Central memory CD4-positive, alpha-beta T cell (primary cell): ENCODE measurements around the gene HADHA.
"Not testable (repeated sequence)": the region's sequence is repeated elsewhere in the genome, so short reads cannot be mapped to it uniquely, and the experiment has no call there.

Experiments
- DNase-seq: peaks from one replicate; pipeline ENCODE4 v3.0.0; 2022
- total RNA-seq, 3 experiments: gene quantifications; one replicate each; lab custom pipeline; 2026; lab: John Stamatoyannopoulos, UW

Gene HADHA
- total RNA-seq: 76.2 to 173 (median 166) reads per million in 3 experiments

DNA sequence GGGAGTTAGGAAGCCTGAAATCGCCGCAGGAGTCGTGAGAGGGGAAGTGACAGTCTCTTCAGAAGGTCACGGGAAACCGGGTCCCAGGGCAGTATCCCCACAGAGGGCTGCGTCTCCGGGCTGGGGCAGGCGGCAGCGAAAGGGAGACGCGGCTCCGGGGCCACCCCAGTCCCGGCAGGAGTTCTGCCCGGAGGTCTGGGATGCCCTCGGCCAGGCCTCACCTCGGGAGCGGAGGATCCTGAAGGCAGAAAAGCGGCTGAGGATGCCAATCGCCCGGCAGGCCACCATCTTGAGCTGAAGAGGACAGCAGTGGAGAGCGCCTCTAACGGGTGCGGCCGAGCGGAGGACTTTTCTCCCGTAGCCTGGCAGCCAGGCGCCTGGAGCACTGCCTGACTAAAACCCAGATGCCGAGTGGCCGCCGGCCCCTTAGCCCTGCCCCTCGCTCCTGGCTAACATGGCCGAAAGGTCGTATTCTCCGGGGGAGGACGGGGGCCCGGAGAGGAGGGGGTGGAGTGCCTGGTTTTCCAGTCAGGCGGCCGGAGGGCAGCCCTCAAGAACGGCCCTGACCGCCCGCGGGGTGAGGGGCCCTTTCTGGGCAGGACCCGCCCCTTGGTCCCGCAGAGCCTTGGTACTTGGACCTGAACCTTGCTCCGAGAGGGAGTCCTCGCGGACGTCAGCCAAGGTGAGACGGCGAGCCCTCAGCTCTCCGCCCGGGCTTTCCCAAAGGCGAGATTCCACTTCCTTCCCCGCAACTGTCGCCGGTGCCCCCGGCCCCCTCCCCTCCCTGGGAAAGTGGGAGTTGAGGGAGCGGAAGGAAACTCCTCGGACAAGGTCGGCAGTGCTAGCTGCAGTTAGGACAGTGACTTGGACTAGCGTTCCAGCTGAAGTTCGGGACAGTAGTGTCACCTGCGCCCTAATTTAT, at the start of gene HADHA, which contains the start of gene HADHB:
Gene HADHA (minus strand): TSS at position 324 of the 922 bp plus-strand sequence. CDS start 36 bp downstream, at position 288.
Gene HADHB (plus strand): TSS at position 631 of the 922 bp plus-strand sequence. CDS start 9,316 bp downstream, outside the sequence.
- DNase-seq: peak; percentile 86

DNA sequence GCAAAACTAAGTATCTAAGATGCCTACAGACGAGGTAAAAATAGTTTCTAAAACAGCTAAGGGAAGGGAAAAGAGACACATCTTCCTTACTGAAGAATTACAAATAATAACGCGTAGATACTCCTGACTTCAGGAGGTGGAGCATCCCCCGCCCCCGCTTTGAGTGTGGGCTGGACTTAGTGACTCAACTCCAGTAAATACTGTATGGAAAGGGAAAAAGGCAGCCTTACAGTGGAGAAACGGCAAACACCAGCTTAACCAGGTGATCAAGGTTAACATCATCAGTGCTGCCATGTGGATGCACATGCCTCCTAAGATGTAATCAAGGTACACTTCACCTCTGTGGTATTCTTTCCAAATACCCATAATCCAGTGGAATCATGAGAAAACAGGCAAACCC, 48.2 kb upstream of the HADHA start:
- no peak for DNase-seq

DNA sequence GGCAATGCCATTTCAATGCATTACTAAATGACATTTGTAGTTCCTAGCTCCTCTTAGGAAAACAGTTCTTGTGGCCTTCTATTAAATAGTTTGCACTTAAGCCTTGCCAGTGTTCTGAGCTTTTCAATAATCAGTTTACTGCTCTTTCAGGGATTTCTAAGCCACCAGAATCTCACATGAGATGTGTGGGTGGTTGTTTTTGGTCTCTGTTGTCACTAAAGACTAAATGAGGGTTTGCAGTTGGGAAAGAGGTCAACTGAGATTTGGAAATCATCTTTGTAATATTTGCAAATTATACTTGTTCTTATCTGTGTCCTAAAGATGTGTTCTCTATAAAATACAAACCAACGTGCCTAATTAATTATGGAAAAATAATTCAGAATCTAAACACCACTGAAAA, 45.6 kb upstream of the HADHA start:
- no peak for DNase-seq

DNA sequence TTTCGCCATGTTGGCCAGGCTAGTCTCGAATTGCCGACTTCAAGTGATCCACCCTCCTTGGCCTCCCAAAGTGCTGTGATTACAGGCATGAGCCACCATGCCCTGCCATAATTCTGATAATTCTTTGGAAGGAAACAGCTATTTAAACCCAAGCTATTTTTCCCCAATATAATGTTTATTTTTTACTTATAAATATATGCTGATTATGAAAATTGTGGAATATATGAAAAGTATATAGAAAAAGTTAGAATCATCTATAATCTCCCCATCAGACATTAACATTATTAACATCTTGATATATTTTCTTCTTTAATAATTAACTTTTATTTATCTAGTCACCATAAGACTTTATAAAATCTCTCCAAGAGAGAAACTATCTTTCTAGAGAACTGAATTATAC, 41.5 kb upstream of the HADHA start:
- DNase-seq: no peak

DNA sequence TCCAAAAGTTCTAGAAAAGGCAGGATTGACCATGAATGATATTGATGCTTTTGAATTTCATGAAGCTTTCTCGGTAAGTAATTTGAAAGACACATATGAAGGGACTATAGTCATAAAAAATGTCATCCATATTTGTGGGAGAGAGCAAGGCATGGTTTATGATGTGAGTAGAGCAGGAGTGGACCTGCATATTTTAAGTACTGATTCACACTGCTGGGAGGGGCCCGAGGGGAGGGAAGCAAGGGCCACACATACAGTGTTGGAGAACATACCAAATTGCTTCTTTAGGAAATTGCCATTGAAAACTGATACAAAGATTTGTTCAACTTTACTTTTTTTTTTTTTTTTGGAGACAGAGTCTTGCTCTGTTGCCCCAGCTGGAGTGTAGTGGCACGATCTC, 39.7 kb upstream of the HADHA start:
- no peak for DNase-seq

DNA sequence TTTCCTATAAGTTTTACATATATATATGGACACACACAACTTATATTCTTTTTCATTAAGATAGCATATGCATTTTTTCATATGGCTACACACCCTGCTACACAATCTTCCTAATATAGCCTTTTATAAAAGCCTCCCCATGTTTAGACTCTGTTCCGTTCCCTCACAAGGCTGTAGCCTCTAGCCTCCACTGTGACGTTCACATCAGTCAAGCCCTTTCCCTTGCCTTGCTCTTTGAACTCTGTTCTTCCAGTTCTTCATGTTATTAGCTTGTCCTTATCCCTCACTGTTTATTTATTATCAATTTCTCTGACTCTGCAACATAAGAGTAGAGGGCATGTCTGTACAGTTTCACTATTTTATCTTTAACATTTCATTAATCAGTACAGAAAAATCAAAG, 39.2 kb upstream of the HADHA start:
- no peak for DNase-seq

DNA sequence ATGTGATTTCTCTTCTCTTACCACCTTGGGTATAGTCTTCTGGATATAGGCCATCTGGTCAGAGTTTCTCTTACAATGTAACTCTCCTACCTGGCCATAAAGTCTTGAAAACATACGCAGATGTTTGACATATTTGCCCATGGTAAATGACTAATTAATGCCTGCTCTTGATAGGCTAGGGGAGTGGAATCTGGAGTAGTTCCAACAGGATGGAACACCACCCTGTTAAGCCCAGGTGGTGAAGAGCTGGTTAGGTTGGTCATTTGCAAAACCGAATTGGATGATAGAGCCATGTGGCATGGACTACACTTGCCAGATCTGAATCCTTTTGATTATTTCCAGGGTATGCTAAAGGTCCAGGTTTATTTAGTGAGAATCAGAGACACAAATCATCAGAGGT, 36.8 kb upstream of the HADHA start:
- no peak for DNase-seq

DNA sequence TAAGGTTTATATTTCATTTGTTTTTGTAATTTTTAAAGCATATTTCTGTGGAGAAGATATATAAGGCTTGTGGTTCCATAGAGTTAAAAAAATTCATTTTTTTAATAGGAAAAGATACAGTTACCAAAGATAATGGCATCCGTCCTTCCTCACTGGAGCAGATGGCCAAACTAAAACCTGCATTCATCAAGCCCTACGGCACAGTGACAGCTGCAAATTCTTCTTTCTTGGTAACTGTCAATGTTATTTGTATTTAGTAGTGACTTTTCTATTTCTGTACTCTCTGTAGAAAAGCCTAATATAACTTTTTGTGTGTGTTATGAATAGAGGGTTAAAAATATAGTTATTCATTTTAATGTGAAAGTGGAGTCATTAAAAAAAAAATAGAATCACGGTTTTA, 35.5 kb upstream of the HADHA start:
- no peak for DNase-seq

DNA sequence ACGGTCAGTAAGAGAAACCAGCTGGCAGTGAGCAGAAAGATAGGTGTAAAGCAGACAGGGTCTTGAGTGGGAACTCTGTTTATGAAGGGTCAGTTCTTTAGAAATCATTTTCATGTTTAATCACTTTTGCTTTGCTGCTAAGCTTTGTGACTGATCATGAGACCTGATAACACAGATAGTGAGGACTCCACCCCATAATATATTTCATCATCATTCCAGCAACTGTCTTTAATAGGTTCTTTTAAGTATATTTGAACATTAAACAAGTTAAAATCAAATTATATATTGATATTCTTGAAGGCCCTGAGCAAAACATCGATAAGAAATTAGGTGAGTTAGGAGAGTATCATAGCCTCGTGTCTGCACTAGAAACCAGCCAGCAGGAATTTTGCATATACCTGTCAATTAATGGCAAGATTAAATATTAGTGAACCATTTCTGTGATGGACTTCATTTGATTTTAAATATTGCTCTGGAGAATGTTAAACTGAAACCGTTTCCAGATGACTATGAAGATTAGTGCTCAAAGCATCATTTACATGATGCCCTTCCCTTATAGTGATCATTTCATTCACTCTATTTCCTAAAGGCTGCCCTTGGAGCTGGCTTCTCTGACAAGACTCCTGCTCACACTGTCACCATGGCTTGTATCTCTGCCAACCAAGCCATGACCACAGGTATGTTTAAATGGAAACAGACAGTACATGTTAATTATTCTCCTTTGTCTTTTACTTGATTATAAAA, 32.2 kb upstream of the HADHA start:
- no peak for DNase-seq

DNA sequence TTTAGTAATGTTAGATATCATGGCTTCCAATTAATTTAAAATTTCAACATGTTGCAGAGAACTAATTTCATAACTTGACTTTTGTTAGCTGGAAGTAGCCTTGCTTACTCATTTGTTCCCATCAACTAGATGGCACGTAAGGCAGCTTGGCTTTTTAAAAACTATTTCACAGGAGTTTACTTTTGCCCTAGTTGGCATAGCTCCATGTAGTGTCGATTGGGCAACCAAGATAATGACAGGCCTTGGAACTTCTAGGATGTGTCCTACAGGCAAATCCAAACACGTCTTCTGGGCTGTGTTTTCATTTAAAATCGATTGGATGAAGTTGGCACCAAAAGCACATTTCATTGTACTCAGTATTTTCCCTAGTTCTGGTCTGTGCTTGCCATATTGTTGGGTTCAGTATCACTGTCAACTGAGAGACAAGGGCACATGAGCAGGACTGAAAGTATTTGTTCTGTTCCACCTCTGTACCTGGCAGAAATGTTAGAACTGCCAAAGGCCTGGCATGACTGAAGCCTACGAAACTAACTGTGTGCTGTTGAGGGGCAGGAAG, 29.7 kb upstream of the HADHA start:
- DNase-seq: no peak

DNA sequence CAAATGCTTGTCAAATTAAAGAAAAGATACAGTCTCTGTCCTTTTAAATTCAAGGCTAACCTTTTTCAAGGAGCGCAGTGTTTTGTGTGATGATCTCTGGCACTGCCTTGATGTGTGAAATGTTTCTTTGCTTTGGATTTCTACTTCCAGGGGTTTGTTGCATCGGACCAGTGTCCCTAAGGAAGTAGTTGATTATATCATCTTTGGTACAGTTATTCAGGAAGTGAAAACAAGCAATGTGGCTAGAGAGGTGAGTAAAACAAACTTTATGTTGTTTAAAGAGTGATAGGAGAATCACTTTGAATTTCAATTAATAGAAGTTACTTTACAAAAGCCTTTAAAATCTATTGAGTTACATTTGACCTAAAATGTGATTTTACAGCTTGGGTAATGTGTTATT, 29.1 kb upstream of the HADHA start:
- DNase-seq: no peak

DNA sequence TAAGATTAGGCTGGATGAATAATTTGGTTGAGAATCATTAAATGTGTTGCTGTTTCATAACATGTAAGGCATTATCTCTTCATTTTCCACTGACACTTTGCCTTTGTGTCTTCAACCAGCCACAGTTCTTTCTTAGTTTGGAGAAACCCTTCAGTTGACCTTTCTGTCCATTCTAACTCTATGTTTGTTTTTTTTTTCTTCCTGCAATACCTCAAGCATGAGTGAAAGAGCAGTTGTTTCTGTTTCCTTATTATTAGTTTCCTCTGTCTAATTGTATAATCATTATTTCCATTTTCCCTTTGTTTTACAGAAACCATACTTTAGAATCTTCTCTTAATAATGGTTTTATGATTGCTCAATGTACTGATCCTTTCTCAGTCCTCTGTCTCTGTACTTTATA, 25.9 kb upstream of the HADHA start:
- no peak for DNase-seq

DNA sequence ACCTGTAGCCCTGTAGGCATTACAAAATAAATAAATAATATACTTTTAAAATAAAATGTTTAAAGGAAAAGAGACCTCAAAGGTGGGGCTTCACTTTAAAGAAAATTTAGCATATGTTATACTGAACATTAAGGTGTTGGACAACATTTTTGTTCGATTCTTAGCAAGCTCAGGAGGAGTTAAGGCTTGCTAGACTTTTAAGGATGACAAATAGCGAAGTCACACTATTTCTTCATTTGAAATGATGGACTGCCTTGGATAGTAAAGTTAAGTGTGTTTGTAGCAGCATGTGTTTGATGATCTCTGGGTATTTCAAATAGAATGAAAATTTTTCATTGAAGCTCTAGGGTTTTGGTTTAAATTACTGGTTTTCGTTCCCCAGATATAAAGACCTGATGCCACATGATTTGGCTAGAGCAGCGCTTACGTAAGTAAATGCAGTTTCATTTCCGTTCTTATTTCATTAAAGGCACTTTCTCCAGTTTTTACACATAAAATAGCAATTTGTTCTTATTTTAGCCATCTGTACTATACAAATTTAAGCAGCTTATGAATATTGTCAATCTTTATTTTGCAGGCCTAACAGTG, 25.2 kb upstream of the HADHA start:
- DNase-seq: no peak

DNA sequence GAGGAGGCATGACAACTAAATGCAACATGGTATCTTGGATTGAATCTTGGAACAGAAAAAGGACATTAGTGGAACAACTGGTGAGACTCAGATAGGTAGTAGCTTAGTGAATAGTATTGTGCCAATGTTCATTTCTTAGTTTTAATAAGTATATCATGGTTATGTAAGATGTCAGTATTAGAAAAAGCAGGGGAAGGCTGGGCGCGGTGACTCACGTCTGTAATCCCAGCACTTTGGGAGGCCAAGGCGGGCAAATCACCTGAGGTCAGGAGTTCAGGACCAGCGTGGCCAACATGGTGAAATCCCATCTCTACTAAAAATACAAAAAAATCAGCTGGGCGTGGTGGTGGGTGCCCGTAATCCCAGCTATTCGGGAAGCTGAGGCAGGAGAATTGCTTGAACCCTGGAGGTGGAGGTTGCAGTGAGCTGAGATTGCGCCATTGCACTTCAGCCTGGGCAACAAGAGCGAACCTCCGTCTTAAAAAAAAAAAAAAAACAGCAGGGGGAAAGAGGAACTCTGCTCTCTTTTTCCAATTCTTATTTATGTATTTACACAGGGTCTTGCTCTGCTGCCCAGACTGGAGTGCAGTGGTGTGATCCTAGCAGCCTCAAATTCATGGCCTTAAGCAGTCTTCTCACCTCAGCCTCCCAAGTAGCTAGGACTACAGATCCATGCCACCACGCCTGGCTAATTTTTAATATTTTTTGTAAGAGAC, 24.4 kb upstream of the HADHA start:
- DNase-seq: not testable (repeated sequence)

DNA sequence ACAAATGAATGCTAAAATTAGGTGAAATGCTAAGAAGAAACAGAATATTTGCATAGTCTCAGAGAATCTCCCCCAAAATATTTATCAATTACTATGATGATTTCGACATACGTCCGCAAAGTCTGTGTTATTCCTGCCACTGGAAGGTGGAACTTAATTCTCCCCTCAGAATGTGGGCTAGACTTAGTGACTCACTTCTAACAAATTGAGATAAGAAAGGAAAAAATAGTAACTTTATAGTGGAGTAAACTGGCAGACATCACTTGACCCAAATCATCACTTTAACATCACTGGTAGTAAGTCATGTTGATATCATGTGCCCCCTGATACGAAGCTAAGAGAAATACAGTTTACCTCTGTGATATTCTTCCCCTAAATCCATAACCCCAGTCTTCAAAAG, 23.8 kb upstream of the HADHA start:
- no peak for DNase-seq

DNA sequence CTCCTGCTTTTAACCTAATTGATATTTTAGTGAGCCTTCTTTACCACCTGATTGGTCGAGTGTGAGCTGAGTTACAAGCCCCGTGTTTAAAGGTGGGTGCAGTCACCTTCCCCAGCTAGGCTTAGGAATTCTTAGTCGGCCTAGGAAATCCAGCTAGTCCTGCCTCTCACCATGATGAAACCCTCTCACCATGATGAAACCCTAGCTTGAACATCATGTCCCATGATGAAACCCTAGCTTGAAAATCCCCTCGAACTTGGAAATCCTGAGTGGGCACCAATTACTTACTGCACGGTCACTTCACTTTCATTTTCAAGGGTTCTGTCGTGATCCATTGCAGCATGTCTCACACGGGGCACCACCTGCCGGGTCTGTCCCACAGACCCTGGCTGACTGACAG, 14.4 kb upstream of the HADHA start:
- not testable (repeated sequence) for DNase-seq

DNA sequence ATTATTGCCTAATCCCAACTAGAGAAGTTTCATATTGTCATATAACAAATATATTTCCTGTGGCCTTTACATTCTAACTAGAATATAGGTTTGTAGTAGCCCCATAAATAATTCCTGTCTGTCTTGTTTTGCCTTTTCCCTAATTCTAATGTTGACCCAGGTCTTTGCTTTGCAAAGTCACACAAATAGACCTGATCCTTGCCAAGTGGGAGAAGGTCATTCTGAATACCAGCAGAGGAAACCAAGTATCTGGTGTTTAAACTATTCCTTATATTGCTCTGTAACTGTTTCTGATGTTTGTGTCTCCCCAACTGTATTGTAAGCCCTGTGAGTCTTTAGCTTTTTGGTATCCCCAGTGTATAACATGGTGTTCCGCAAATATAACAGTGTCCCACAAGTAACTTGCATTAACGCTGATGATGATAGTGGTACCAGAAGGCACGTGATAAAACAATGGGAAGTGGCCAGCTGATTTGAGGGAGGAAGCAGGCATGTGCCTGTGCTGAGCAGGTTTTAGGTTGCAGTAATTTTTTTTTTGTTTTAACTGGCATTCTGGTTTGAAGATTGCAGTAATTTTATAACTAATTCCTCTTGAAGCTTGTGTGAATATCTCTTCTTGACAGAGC, 11.4 kb upstream of the HADHA start:
- DNase-seq: no peak

DNA sequence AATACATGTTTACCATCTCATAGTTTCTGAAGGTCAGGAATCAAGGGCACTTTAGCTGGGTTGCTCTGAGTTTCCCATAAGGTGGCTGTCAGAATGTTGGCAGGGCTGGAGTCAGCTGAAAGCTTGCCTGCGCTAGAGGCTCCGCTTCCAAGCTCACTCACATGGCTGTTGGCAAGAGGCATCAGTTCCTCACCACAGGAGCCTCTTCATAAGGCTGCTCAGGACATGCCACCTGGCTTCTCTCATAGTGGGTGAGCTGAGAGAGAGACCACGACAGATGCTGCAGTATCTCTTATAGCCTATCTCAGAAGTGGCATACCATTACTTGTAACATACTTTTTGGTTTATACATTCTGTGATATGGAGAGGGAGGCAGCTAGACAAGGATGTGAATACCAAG, 7.5 kb upstream of the HADHA start:
- no peak for DNase-seq

DNA sequence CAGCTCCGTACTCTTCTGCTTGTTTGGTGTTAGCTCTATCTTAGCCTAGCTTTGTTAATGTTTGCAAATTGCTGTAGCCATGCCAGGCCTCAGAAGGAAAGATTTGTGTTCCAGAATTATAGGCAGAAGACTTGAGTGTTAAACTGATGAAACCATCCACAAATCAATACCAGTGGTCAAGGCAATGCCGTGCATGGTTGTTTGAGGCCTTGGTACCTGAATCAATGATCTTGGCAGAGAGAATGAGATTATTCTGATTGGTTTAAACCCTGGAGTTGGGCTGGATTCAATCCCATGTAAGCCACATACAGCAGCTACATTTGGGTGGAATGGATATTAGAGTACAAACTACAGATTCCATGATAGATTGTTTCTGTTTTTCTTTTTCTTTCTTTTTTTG, 5.2 kb upstream of the HADHA start:
- DNase-seq: no peak

DNA sequence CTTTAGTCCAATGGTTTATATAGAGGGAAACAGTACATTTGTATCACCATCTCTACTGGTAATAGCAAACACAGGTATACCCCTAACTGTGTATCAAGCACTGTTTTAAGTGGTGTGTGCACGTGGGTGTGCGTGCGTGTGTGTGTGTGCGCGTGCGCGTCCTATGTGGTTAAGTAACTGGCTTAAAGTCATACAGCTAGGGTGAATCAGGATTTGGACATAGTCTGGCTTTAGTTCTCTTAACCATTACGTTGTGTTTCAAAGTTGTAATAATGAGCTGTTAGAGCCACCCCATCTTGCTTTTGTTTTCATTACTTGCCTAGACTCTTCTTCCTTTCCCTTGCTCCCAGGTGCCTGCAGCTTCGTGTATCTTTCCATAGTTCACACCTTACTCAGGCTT, 2.4 kb upstream of the HADHA start:
- peak; percentile 18 for DNase-seq

DNA sequence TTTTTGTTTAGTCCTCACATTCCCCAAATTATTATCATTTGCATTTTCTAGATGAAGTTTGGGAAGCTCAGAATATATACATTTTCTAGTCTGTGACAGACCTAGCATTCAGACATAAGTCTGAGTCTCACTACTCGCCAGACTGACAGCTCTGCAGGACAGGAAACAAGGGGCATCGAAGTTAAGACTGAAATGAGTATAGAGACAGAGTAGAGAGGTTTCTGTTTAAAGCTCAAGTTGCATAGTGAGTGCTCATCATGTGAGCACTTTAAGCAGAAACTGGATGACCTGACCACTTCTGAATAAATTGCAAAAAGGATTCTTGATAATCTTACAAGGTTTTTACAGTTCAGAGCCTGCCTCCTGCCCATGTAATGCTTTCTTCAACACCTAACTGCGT, 1.4 kb upstream of the HADHA start:
- DNase-seq: no peak

DNA sequence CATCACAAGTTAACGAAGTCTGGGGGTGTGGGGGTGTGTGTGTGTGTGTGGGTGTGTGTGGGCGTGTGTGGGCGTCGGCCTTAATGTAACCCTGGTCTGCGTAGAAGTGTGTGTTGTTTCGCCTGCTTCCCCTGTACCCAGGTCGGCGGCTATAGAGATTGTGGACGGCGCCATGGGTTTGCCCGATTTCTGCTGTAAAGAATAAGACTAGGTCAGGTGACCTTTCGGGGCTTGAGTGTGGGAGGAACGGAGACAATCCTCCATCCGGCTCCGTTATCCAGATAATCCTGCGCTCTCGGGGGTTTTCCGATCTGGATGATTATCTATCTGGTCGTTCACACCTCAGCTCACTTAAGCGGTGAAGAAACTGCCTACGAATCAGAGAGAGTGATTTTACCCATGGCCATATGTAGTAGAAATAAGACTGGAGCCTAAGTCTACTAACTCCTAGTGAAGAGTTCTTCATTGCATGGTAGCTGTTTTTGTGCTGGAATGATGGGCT, 850 bp upstream of the HADHA start:
- peak; percentile 52 for DNase-seq
